ENCODE data around the gene OMD. TPM values are rescaled to one million over a fixed set of nuclear protein-coding genes. Genes with fewer than 3 reads are reported as not detected.

Gene OMD
- total and polyA plus RNA-seq, 2 donors (not counting 1 experiment from before 2014, with no cell fraction given): not detected

GRCh38 chr9:92381775-92382174, 42.5 kb downstream of the OMD start:
- no peak overlapping the region for H2AFZ ChIP-seq (ENCODE audit: insufficient read depth, low read depth, low read length, poor library complexity, severe bottlenecking)
- ChIA-PET CTCF (no interaction called here), POLR2A (no interaction called here)
- Mint-ChIP-seq H3K9me3 (ENCODE audit: insufficient read depth) (no peaks in the 10 kb centered on the region), H3K4me3 (no peak overlapping the region), H3K27ac (no peak overlapping the region), H3K27me3 (no peaks in the 10 kb centered on the region), H3K4me1 (no peaks in the 10 kb centered on the region)
- H3K4me1 ChIP-seq (ENCODE audit: control insufficient read depth in 2 of 2, insufficient read depth in 2 of 2, low read length in 2 of 2): no peaks in the 10 kb centered on the region
- ATAC-seq (ENCODE audit: low read depth): no peak
- no peak overlapping the region for H3K27ac ChIP-seq (ENCODE audit: low read length in 2 of 2)
- no CpG with 5 or more reads among the region's 2 CpGs for WGBS (ENCODE audit: insufficient coverage)
- H3K9ac ChIP-seq (ENCODE audit: low read length): no peak overlapping the region
- H3K4me3 ChIP-seq (ENCODE audit: control extremely low read depth in 1 of 5, extremely low read depth in 1 of 5, insufficient read depth in 1 of 5, low read depth in 2 of 5, low read length in 4 of 5): no peak overlapping the region
- H3K4me2 ChIP-seq (replicated peaks; ENCODE audit: low read depth, low read length, poor library complexity, severe bottlenecking): no peak overlapping the region
- intact Hi-C loops (cut with micrococcal nuclease): no loop called here
- H3K36me3 ChIP-seq (replicated peaks in 1 of 2; ENCODE audit: control extremely low read depth in 1 of 2, control insufficient read depth in 1 of 2, extremely low read depth in 1 of 2, insufficient read depth in 2 of 2, low read length in 1 of 2): no peaks in the 10 kb centered on the region
- TF ChIP-seq, protein P1, sequence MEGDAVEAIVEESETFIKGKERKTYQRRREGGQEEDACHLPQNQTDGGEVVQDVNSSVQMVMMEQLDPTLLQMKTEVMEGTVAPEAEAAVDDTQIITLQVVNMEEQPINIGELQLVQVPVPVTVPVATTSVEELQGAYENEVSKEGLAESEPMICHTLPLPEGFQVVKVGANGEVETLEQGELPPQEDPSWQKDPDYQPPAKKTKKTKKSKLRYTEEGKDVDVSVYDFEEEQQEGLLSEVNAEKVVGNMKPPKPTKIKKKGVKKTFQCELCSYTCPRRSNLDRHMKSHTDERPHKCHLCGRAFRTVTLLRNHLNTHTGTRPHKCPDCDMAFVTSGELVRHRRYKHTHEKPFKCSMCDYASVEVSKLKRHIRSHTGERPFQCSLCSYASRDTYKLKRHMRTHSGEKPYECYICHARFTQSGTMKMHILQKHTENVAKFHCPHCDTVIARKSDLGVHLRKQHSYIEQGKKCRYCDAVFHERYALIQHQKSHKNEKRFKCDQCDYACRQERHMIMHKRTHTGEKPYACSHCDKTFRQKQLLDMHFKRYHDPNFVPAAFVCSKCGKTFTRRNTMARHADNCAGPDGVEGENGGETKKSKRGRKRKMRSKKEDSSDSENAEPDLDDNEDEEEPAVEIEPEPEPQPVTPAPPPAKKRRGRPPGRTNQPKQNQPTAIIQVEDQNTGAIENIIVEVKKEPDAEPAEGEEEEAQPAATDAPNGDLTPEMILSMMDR (IDR thresholded peaks at IDR 0.05): no peak
- TF ChIP-seq EZH2 (IDR thresholded peaks at IDR 0.05; ENCODE audit: borderline replicate concordance, insufficient read depth, low read depth, low read length, poor library complexity, severe bottlenecking): no peak
- no peaks in the 10 kb centered on the region for H3K9me3 ChIP-seq (ENCODE audit: control extremely low read depth in 1 of 3, control insufficient read depth in 2 of 3, insufficient read depth in 1 of 3, low read length in 2 of 3)
- H3K79me2 ChIP-seq (ENCODE audit: control insufficient read depth, insufficient read depth, low read length): peaks cover 4% of the 10 kb centered on the region
- DNase-seq: no peak
- no peaks in the 10 kb centered on the region for H3K27me3 ChIP-seq (replicated peaks in 1 of 4; ENCODE audit: control extremely low read depth in 1 of 4, control insufficient read depth in 3 of 4, insufficient read depth in 4 of 4, low read length in 3 of 4)
- no peaks in the 10 kb centered on the region for H4K20me1 ChIP-seq (ENCODE audit: control insufficient read depth, insufficient read depth, low read length, poor library complexity, severe bottlenecking)

DNA sequence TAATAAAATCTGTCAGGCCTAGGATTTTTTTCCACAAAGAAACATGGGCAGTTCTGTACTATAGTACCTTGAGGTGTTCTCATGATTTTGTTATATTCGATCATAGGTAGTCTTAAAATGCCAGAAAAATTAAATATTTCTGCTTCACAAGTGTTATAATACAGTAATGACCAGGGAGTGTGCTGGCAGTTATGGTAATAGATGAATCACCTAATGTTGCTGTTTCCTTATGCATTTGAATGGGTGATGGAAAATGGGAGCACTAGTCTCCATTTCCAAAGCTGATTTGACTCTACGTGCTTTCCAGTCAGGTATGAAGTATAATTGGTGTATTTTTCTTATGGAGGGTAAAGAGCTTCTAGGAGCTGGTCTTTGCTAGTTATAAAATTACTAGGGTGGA, 43.7 kb downstream of the OMD start:
- ChIA-PET POLR2A (no interaction called here), CTCF (no interaction called here)
- intact Hi-C loops (cut with micrococcal nuclease): no loop called here
- Mint-ChIP-seq H3K27me3 (no peaks in the 10 kb centered on the region), H3K27ac (no peak overlapping the region), H3K4me1 (no peaks in the 10 kb centered on the region), H3K4me3 (no peak overlapping the region), H3K9me3 (ENCODE audit: insufficient read depth) (no peaks in the 10 kb centered on the region)
- Histone ChIP-seq H3K36me3 (replicated peaks in 1 of 2; ENCODE audit: control extremely low read depth in 1 of 2, control insufficient read depth in 1 of 2, extremely low read depth in 1 of 2, insufficient read depth in 2 of 2, low read length in 1 of 2) (no peaks in the 10 kb centered on the region), H3K27me3 (replicated peaks in 1 of 4; ENCODE audit: control extremely low read depth in 1 of 4, control insufficient read depth in 3 of 4, insufficient read depth in 4 of 4, low read length in 3 of 4) (no peaks in the 10 kb centered on the region), H3K9ac (ENCODE audit: low read length) (no peak overlapping the region), H3K9me3 (ENCODE audit: control extremely low read depth in 1 of 3, control insufficient read depth in 2 of 3, insufficient read depth in 1 of 3, low read length in 2 of 3) (peaks cover 0 to under 1% (median under 1%) of the 10 kb centered on the region in 3 donors), H3K4me2 (replicated peaks; ENCODE audit: low read depth, low read length, poor library complexity, severe bottlenecking) (no peak overlapping the region), H4K20me1 (ENCODE audit: control insufficient read depth, insufficient read depth, low read length, poor library complexity, severe bottlenecking) (no peaks in the 10 kb centered on the region), H3K27ac (ENCODE audit: low read length in 2 of 2) (no peak overlapping the region), H3K79me2 (ENCODE audit: control insufficient read depth, insufficient read depth, low read length) (peaks cover 4% of the 10 kb centered on the region), H3K4me3 (ENCODE audit: control extremely low read depth in 1 of 5, extremely low read depth in 1 of 5, insufficient read depth in 1 of 5, low read depth in 2 of 5, low read length in 4 of 5) (no peak overlapping the region), H2AFZ (ENCODE audit: insufficient read depth, low read depth, low read length, poor library complexity, severe bottlenecking) (no peak overlapping the region), H3K4me1 (ENCODE audit: control insufficient read depth in 2 of 2, insufficient read depth in 2 of 2, low read length in 2 of 2) (no peaks in the 10 kb centered on the region)
- no CpG with 5 or more reads among the region's 2 CpGs for WGBS (ENCODE audit: insufficient coverage)
- ATAC-seq (ENCODE audit: low read depth) (no peak), DNase-seq (no peak)
- no peak for TF ChIP-seq EZH2 (IDR thresholded peaks at IDR 0.05; ENCODE audit: borderline replicate concordance, insufficient read depth, low read depth, low read length, poor library complexity, severe bottlenecking)
- TF ChIP-seq, protein P1 (IDR thresholded peaks at IDR 0.05): no peak
